Skeletal muscle satellite cell (primary cell): ENCODE results near the gene MMP14. TPM values are rescaled to one million over a fixed set of nuclear protein-coding genes. Genes with fewer than 3 reads are reported as not detected.

Source experiments
- H3K27me3 ChIP-seq: 2 replicates; pipeline ENCODE4 v1.7.0; 2013; ENCODE audit warnings: low read length; ENCODE audit not compliant: control insufficient read depth, insufficient read depth
- H3K36me3 ChIP-seq: 2 replicates; pipeline ENCODE4 v1.7.0; 2013; ENCODE audit warnings: mild to moderate bottlenecking, control low read depth, low read length; ENCODE audit not compliant: insufficient read depth
- H3K4me1 ChIP-seq: 2 replicates; pipeline ENCODE4 v1.7.0; 2013; ENCODE audit warnings: low read length; ENCODE audit not compliant: control insufficient read depth, insufficient read depth
- H3K4me2 ChIP-seq: 2 replicates; pipeline ENCODE4 v1.7.0; 2013; ENCODE audit warnings: mild to moderate bottlenecking, low read length
- H3K4me3 ChIP-seq: 2 replicates; pipeline ENCODE4 v1.7.0; 2013; ENCODE audit warnings: low read length
- H3K9ac ChIP-seq: 2 replicates; pipeline ENCODE4 v1.7.0; 2013; ENCODE audit warnings: mild to moderate bottlenecking, low read depth, low read length, moderate library complexity
- H3K9me3 ChIP-seq: replicated peaks from 2 replicates; pipeline ENCODE4 v1.7.0; 2013; ENCODE audit warnings: mild to moderate bottlenecking, control low read depth, low read length
- small RNA-seq: library from RNA; depleted of rRNA; stranded (forward); fragments of <200 nt; gene quantifications from one replicate; pipeline ENCODE3, GENCODE V24; 2012

Gene MMP14

GRCh38 chr14:22896760-22897159, 60.4 kb downstream of the MMP14 start:
- Histone ChIP-seq H3K4me2 (no peak overlapping the region), H3K36me3 (peaks cover 14% of the 10 kb centered on the region), H3K27me3 (no peaks in the 10 kb centered on the region), H3K4me1 (peaks cover 19% of the 10 kb centered on the region), H3K9me3 (no peaks in the 10 kb centered on the region), H3K9ac (no peak overlapping the region), H3K4me3 (no peak overlapping the region)

- Histone ChIP-seq H3K9ac (no peak overlapping the region), H3K36me3 (peaks cover 19% of the 10 kb centered on the region), H3K4me2 (no peak overlapping the region), H3K9me3 (no peaks in the 10 kb centered on the region), H3K4me3 (no peak overlapping the region), H3K27me3 (no peaks in the 10 kb centered on the region), H3K4me1 (peaks cover 19% of the 10 kb centered on the region)
Observed at GRCh38 chr14:22897357-22897756, 61.0 kb downstream of the MMP14 start.

Small RNA genes lying within 50 kb of the gene (small RNA-seq; reads per million reads assigned to genes)
- not detected for gene RF00019
